K562 (cell line): ENCODE measurements around the gene CTSD. TPM values are rescaled to one million over a fixed set of nuclear protein-coding genes. Genes with fewer than 3 reads are reported as not detected.
A peak's percentile ranks its signal among the peaks of the same experiment; 100 is the strongest.

Experiments used
- CBFB ChIP-seq: sonication (generic); formaldehyde crosslinking; IDR thresholded peaks from 2 replicates; pipeline ENCODE4 v1.4.0; 2020; ENCODE audit warnings: mild to moderate bottlenecking, missing genetic modification reagents
- CBX2 ChIP-seq: fragments of 200-600 bp; sonication (generic); IDR thresholded peaks from one replicate; pipeline ENCODE4 v1.6.1; 2012; ENCODE audit warnings: mild to moderate bottlenecking, low read length, inconsistent platforms; ENCODE audit not compliant: insufficient read depth, poor library complexity, severe bottlenecking
- CXXC5 ChIP-seq: fragments of 250-450 bp; sonication (Bioruptor Pico); IDR thresholded peaks from 2 replicates; pipeline ENCODE4 v1.8.0; 2022; ENCODE audit warnings: inconsistent platforms, mild to moderate bottlenecking, moderate library complexity
- ETV6 ChIP-seq, 3 experiments: fragments of 150-350 bp in 1 of 3; sonication (generic) in 1 of 3; formaldehyde crosslinking in 1 of 3; IDR thresholded peaks; 2 replicates each; pipeline versions ENCODE4 v1.6.1 to v1.8.0; 2014 to 2022; ENCODE audit warnings: borderline replicate concordance in 2 of 3, low read depth in 2 of 3, antibody characterized with exemption in 1 of 3, low read length in 1 of 3, mild to moderate bottlenecking in 1 of 3, missing genetic modification reagents in 1 of 3
- JUNB ChIP-seq: fragments of 450-650 bp; formaldehyde crosslinking; conservative IDR thresholded peaks from 2 replicates; pipeline ENCODE4 v1.4.0; 2020; ENCODE audit warnings: mild to moderate bottlenecking
- KLF6 ChIP-seq: fragments of 250-450 bp; sonication (Bioruptor Pico); IDR thresholded peaks from 2 replicates; pipeline ENCODE4 v1.4.0; 2020; ENCODE audit warnings: mild to moderate bottlenecking, moderate library complexity, borderline replicate concordance
- NR1H2 ChIP-seq: sonication (generic); formaldehyde crosslinking; IDR thresholded peaks from 2 replicates; pipeline ENCODE4 v1.4.0; 2020; ENCODE audit warnings: mild to moderate bottlenecking, missing genetic modification reagents
- PTBP1 ChIP-seq: fragments of 200-400 bp; formaldehyde crosslinking; IDR thresholded peaks from 2 replicates; pipeline ENCODE4 v1.6.1; 2017; ENCODE audit warnings: low read depth, low read length
- RBM17 ChIP-seq: fragments of 200-400 bp; formaldehyde crosslinking; IDR thresholded peaks from 2 replicates; pipeline ENCODE4 v1.6.1; 2017; ENCODE audit warnings: low read depth, mild to moderate bottlenecking, low read length, borderline replicate concordance
- RFX5 ChIP-seq: IDR thresholded peaks from 2 replicates; pipeline ENCODE4 v1.6.1; 2011; ENCODE audit warnings: low read depth, mild to moderate bottlenecking, improper control_type of control experiment, low read length
- ZNF232 ChIP-seq: sonication (generic); formaldehyde crosslinking; IDR thresholded peaks from 2 replicates; pipeline ENCODE4 v1.8.0; 2022; ENCODE audit warnings: mild to moderate bottlenecking, missing genetic modification reagents
- ZNF444 ChIP-seq: fragments of 250-450 bp; sonication (Bioruptor Pico); IDR thresholded peaks from 2 replicates; pipeline ENCODE4 v1.4.0; 2020; ENCODE audit warnings: mild to moderate bottlenecking, moderate library complexity
- ZNF668 ChIP-seq: fragments of 250-450 bp; sonication (Bioruptor Pico); IDR thresholded peaks from 2 replicates; pipeline ENCODE4 v1.8.0; 2022; ENCODE audit warnings: mild to moderate bottlenecking, inconsistent platforms
- polyA plus RNA-seq, 8 experiments: library from polyadenylated mRNA; depleted of rRNA in 4 of 8; stranded (reverse) in 5 of 8; unstranded in 3 of 8; fragments of >200 nt; fragmentation: Nextera tagmentation in 2 of 8; fragmentation: Illumina TruSeq in 1 of 8; extraction: Ambion mirVana in 2 of 8; extraction: Trizol in 1 of 8; gene quantifications; 2 replicates each; pipeline versions ENCODE4 v1.2.1 to v1.2.3, GENCODE V29; 2011 to 2014; ENCODE audit warnings: inconsistent platforms in 1 of 8, missing spikeins in 1 of 8
- total RNA-seq, 7 experiments: library from RNA; depleted of rRNA in 6 of 7; stranded (reverse); fragments of >200 nt in 6 of 7; fragmentation: Illumina TruSeq in 2 of 7; extraction: Trizol in 2 of 7; gene quantifications; 2 replicates each; pipeline versions ENCODE4 v1.2.1 to v1.2.3, GENCODE V29; 2011 to 2021; ENCODE audit warnings: low replicate concordance in 1 of 7
- TF ChIP-seq, protein P1 (sequence below): fragments of 250-450 bp; sonication (Bioruptor Pico); IDR thresholded peaks from 2 replicates; pipeline ENCODE4 v1.9.0; 2021; ENCODE audit warnings: mild to moderate bottlenecking
- TF ChIP-seq, protein P2 (sequence below): fragments of 250-450 bp; sonication (Bioruptor Pico); IDR thresholded peaks from 2 replicates; pipeline ENCODE4 v1.5.0; 2021; ENCODE audit warnings: mild to moderate bottlenecking, borderline replicate concordance
- TF ChIP-seq, protein P3 (sequence below): fragments of 250-450 bp; sonication (Bioruptor Pico); IDR thresholded peaks from 2 replicates; pipeline ENCODE4 v1.8.0; 2022; ENCODE audit warnings: moderate library complexity, mild to moderate bottlenecking, inconsistent platforms
- TF ChIP-seq, protein P4 (sequence below), 2 experiments: fragments of 450-650 bp; IDR thresholded peaks; 2 replicates each; pipeline ENCODE4 v1.6.1; 2018; ENCODE audit warnings: mild to moderate bottlenecking in 2 of 2, low read depth in 1 of 2; ENCODE audit not compliant: partially characterized antibody in 2 of 2
- TF ChIP-seq, protein P5 (sequence below): sonication (generic); formaldehyde crosslinking; IDR thresholded peaks from 2 replicates; pipeline ENCODE4 v1.8.0; 2022; ENCODE audit warnings: mild to moderate bottlenecking, low read depth, missing genetic modification reagents

CTSD gene
- total and polyA plus RNA-seq, 9 of the 15 experiments (the other 6 are each of a cell fraction or from before 2014, with no cell fraction given), result 1.0 to 112 (median 40.9) TPM

DNA sequence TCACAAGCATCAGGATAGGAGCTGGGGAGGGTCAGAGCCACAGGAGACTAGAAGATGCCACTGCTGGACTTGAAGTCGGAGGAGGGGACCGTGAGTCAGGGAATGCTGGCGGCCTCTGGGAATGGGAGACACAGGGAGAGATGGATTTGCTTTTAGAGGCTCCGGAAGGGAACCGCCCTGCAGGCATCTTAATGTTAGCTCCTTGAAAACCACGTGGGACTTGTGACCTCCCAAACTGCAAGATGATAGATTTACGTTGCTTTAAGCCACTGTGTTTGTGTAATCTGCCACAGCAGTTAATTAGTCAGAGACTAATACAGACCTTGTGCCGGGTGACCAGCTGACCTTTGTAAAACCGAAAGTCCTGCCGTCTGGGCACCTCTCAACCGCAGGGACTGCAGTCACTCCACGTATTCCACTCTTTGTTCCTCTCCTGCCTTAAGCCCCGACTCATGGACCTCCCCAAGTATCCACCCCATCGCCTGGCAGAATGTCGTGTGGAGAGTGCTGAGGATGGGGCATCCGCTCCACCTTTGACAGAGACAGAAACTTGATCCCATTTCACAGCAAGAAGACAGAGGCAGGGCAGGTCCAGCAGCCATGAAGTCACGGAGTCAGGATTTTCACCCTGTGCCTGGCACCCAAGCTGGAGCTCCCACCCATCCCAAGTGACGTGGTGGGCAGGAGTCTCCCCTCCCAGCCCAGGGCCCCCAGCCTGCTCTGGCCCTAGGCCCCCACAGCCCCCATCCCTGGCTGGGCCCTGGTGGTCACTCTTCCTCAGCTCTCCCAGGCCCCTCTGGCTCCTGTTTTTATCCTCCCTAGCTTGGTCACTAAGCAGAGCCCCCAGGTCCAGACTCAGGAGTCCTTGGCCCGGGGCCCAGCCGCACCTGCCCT lies 19.4 kb upstream of the CTSD start (continued):
- TF ChIP-seq ETV6 (IDR thresholded peaks at IDR 0.05; ENCODE audit: borderline replicate concordance in 1 of 2, low read depth in 2 of 2, low read length in 1 of 2) (no peak), ETV6 (CRISPR knock-in tag; IDR thresholded peaks at IDR 0.05; ENCODE audit: borderline replicate concordance) (no peak), PTBP1 (no peak), ZNF444 (no peak), KLF6 (CRISPR knock-in tag) (no peak), CBFB (CRISPR knock-in tag) (no peak), JUNB (CRISPR knock-in tag) (no peak), ZNF668 (CRISPR knock-in tag) (no peak), NR1H2 (CRISPR knock-in tag) (no peak), CBX2 (no peak), CXXC5 (peak; percentile 52), RBM17 (no peak), RFX5 (no peak), ZNF232 (no peak)
- TF ChIP-seq, protein P1, sequence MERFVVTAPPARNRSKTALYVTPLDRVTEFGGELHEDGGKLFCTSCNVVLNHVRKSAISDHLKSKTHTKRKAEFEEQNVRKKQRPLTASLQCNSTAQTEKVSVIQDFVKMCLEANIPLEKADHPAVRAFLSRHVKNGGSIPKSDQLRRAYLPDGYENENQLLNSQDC (CRISPR knock-in tag), result no peak
- TF ChIP-seq, protein P2, sequence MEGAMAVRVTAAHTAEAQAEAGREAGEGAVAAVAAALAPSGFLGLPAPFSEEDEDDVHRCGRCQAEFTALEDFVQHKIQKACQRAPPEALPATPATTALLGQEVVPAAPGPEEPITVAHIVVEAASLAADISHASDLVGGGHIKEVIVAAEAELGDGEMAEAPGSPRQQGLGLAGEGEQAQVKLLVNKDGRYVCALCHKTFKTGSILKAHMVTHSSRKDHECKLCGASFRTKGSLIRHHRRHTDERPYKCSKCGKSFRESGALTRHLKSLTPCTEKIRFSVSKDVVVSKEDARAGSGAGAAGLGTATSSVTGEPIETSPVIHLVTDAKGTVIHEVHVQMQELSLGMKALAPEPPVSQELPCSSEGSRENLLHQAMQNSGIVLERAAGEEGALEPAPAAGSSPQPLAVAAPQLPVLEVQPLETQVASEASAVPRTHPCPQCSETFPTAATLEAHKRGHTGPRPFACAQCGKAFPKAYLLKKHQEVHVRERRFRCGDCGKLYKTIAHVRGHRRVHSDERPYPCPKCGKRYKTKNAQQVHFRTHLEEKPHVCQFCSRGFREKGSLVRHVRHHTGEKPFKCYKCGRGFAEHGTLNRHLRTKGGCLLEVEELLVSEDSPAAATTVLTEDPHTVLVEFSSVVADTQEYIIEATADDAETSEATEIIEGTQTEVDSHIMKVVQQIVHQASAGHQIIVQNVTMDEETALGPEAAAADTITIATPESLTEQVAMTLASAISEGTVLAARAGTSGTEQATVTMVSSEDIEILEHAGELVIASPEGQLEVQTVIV (CRISPR knock-in tag), result no peak
- TF ChIP-seq, protein P3, sequence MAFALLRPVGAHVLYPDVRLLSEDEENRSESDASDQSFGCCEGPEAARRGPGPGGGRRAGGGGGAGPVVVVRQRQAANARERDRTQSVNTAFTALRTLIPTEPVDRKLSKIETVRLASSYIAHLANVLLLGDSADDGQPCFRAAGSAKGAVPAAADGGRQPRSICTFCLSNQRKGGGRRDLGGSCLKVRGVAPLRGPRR (CRISPR knock-in tag), result no peak
- TF ChIP-seq, protein P4, sequence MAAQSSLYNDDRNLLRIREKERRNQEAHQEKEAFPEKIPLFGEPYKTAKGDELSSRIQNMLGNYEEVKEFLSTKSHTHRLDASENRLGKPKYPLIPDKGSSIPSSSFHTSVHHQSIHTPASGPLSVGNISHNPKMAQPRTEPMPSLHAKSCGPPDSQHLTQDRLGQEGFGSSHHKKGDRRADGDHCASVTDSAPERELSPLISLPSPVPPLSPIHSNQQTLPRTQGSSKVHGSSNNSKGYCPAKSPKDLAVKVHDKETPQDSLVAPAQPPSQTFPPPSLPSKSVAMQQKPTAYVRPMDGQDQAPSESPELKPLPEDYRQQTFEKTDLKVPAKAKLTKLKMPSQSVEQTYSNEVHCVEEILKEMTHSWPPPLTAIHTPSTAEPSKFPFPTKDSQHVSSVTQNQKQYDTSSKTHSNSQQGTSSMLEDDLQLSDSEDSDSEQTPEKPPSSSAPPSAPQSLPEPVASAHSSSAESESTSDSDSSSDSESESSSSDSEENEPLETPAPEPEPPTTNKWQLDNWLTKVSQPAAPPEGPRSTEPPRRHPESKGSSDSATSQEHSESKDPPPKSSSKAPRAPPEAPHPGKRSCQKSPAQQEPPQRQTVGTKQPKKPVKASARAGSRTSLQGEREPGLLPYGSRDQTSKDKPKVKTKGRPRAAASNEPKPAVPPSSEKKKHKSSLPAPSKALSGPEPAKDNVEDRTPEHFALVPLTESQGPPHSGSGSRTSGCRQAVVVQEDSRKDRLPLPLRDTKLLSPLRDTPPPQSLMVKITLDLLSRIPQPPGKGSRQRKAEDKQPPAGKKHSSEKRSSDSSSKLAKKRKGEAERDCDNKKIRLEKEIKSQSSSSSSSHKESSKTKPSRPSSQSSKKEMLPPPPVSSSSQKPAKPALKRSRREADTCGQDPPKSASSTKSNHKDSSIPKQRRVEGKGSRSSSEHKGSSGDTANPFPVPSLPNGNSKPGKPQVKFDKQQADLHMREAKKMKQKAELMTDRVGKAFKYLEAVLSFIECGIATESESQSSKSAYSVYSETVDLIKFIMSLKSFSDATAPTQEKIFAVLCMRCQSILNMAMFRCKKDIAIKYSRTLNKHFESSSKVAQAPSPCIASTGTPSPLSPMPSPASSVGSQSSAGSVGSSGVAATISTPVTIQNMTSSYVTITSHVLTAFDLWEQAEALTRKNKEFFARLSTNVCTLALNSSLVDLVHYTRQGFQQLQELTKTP (IDR thresholded peaks at IDR 0.05; ENCODE audit: low read depth in 1 of 2, partially characterized antibody in 2 of 2), result no peak
- TF ChIP-seq, protein P5, sequence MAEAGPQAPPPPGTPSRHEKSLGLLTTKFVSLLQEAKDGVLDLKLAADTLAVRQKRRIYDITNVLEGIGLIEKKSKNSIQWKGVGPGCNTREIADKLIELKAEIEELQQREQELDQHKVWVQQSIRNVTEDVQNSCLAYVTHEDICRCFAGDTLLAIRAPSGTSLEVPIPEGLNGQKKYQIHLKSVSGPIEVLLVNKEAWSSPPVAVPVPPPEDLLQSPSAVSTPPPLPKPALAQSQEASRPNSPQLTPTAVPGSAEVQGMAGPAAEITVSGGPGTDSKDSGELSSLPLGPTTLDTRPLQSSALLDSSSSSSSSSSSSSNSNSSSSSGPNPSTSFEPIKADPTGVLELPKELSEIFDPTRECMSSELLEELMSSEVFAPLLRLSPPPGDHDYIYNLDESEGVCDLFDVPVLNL (CRISPR knock-in tag), result no peak
